GM19324 (cell line): ENCODE results near the gene SURF2.
"Not testable (repeated sequence)": the region's sequence is repeated elsewhere in the genome, so short reads cannot be mapped to it uniquely, and the experiment has no call there.

Source experiments
- ATAC-seq: cut with Tn5 transposase; IDR thresholded peaks from one replicate; pipeline ENCODE4 v1.9.1; 2021; ENCODE audit warnings: mild to moderate bottlenecking, moderate library complexity; ENCODE audit not compliant: unreplicated experiment, low FRiP score

The SURF2 gene

GRCh38 chr9:133375116-133375723 lies 18.9 kb downstream of the SURF2 start:
- ATAC-seq = peak; percentile 5

- ATAC-seq = peak; percentile 93
Measured at GRCh38 chr9:133375724-133376654, 19.6 kb downstream of the SURF2 start, which contains the start of the genes STKLD1 and SURF4. STKLD1 (plus strand) TSS chr9:133376366; CDS start chr9:133376474, 108 bp downstream. SURF4 (minus strand) TSS chr9:133376060; CDS start chr9:133375969, 91 bp downstream.

- not testable (repeated sequence) for ATAC-seq
Measured at GRCh38 chr9:133377280-133377679, 20.9 kb downstream of the SURF2 start.

GRCh38 chr9:133377721-133378216 lies 21.4 kb downstream of the SURF2 start:
- ATAC-seq = no peak

- no peak for ATAC-seq
Measured at GRCh38 chr9:133378408-133378962, 22.1 kb downstream of the SURF2 start.

GRCh38 chr9:133379153-133380086 lies 23.1 kb downstream of the SURF2 start:
- ATAC-seq = no peak

- ATAC-seq = no peak
Measured at GRCh38 chr9:133380734-133381133, 24.4 kb downstream of the SURF2 start.

- ATAC-seq = no peak
Measured at GRCh38 chr9:133382507-133383141, 26.3 kb downstream of the SURF2 start.

- ATAC-seq = no peak
Measured at GRCh38 chr9:133383438-133383837, 27.1 kb downstream of the SURF2 start.

GRCh38 chr9:133384736-133385321 lies 28.5 kb downstream of the SURF2 start:
- no peak for ATAC-seq

GRCh38 chr9:133385452-133385851 lies 29.1 kb downstream of the SURF2 start:
- ATAC-seq = no peak

- ATAC-seq = no peak
Measured at GRCh38 chr9:133386338-133386737, 30.0 kb downstream of the SURF2 start.

GRCh38 chr9:133387680-133388079 lies 31.3 kb downstream of the SURF2 start:
- no peak for ATAC-seq

GRCh38 chr9:133389025-133389557 lies 32.7 kb downstream of the SURF2 start:
- ATAC-seq = no peak

GRCh38 chr9:133389562-133389961 lies 33.2 kb downstream of the SURF2 start:
- no peak for ATAC-seq

- no peak for ATAC-seq
Measured at GRCh38 chr9:133390713-133391112, 34.4 kb downstream of the SURF2 start.

- not testable (repeated sequence) for ATAC-seq
Measured at GRCh38 chr9:133391449-133391848, 35.1 kb downstream of the SURF2 start.

GRCh38 chr9:133392308-133392707 lies 36.0 kb downstream of the SURF2 start:
- ATAC-seq = not testable (repeated sequence)

- no peak for ATAC-seq
Measured at GRCh38 chr9:133393399-133393798, 37.0 kb downstream of the SURF2 start.
